ENCODE data around the gene VSTM2B. TPM values are rescaled to one million over a fixed set of nuclear protein-coding genes. Genes with fewer than 3 reads are reported as not detected.

The VSTM2B gene
- total and polyA plus RNA-seq, 2 of the 4 experiments (the other 2 are of a cell fraction) = not detected

- H3K27me3 ChIP-seq (ENCODE audit: control insufficient read depth, insufficient read depth, low read length) = peaks cover 18% of the 10 kb centered on the region
- no peaks in the 10 kb centered on the region for H3K4me1 ChIP-seq (ENCODE audit: control insufficient read depth, insufficient read depth, low read length)
- no peaks in the 10 kb centered on the region for H3K9me1 ChIP-seq (ENCODE audit: insufficient read depth, low read length)
- BruUV-seq (replicated peaks) = no TSS peak
- no peak overlapping the region for H3K56ac ChIP-seq (ENCODE audit: extremely low read depth, insufficient read depth, low read length)
- DNase-seq (peak; percentile 40), ATAC-seq (ENCODE audit: low read depth) (peak; percentile 46; the same call in 1 of the 2 replicates)
- H4K5ac ChIP-seq (ENCODE audit: low read depth, low read length) = no peak overlapping the region
- no peak overlapping the region for H3K4me2 ChIP-seq (ENCODE audit: low read depth, low read length)
- no peak overlapping the region for H2BK20ac ChIP-seq (ENCODE audit: low read depth, low read length)
- no peak overlapping the region for H2AFZ ChIP-seq (replicated peaks; ENCODE audit: low read length, poor library complexity)
- H3K36me3 ChIP-seq (ENCODE audit: control insufficient read depth, insufficient read depth, low read length) = no peaks in the 10 kb centered on the region
- no peak overlapping the region for H2AK5ac ChIP-seq (ENCODE audit: low read depth, low read length)
- TF ChIP-seq, protein P1, sequence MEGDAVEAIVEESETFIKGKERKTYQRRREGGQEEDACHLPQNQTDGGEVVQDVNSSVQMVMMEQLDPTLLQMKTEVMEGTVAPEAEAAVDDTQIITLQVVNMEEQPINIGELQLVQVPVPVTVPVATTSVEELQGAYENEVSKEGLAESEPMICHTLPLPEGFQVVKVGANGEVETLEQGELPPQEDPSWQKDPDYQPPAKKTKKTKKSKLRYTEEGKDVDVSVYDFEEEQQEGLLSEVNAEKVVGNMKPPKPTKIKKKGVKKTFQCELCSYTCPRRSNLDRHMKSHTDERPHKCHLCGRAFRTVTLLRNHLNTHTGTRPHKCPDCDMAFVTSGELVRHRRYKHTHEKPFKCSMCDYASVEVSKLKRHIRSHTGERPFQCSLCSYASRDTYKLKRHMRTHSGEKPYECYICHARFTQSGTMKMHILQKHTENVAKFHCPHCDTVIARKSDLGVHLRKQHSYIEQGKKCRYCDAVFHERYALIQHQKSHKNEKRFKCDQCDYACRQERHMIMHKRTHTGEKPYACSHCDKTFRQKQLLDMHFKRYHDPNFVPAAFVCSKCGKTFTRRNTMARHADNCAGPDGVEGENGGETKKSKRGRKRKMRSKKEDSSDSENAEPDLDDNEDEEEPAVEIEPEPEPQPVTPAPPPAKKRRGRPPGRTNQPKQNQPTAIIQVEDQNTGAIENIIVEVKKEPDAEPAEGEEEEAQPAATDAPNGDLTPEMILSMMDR (conservative IDR thresholded peaks at IDR 0.05; ENCODE audit: low read depth, low read length) = peak; percentile 47
- no peak for TF ChIP-seq CHD1 (IDR thresholded peaks at IDR 0.05; ENCODE audit: low read depth, low read length)
- TF ChIP-seq SMC3 (IDR thresholded peaks at IDR 0.05; ENCODE audit: low read depth, low read length) = peak; percentile 18; the same call in 1 of the 2 replicates
- peak; percentile 58 for TF ChIP-seq RAD21 (IDR thresholded peaks at IDR 0.05; ENCODE audit: low read length)
- TF ChIP-seq BHLHE40 (IDR thresholded peaks at IDR 0.05; ENCODE audit: low read depth, low read length) = no peak
- no peak for TF ChIP-seq MXI1 (IDR thresholded peaks at IDR 0.05; ENCODE audit: borderline replicate concordance, low read depth, low read length)
- dilution Hi-C loops (cut with HindIII; ENCODE audit: low sequenced_read_pairs, unreplicated experiment) = no loop called here
- H4K91ac ChIP-seq (ENCODE audit: insufficient read depth, low read depth, low read length) = no peak overlapping the region
- no peak overlapping the region for H4K8ac ChIP-seq (ENCODE audit: low read depth in 2 of 2, low read length in 2 of 2)
- H3K23ac ChIP-seq (ENCODE audit: low read depth, low read length) = no peak overlapping the region
- H3K9me3 ChIP-seq (ENCODE audit: control insufficient read depth, insufficient read depth, low read length) = no peaks in the 10 kb centered on the region
- no CpG with 5 or more reads among the region's 9 CpGs for WGBS, 2 experiments (ENCODE audit: extremely low coverage in 2 of 2, insufficient read length in 1 of 2)
- no peak overlapping the region for H3K4ac ChIP-seq (ENCODE audit: low read depth, low read length)
- H3K9ac ChIP-seq (ENCODE audit: low read depth, low read length) = no peak overlapping the region
- H2BK120ac ChIP-seq (ENCODE audit: low read depth, low read length) = no peak overlapping the region
- CTCF ChIA-PET = interaction anchor here (0.6 kb wide), 1 partner anchor 12 kb away, joined by 3 read pairs; no protein-coding TSS in a partner anchor
- H3K4me3 ChIP-seq (ENCODE audit: insufficient read depth, low read depth, low read length) = no peak overlapping the region
- intact Hi-C loops (cut with micrococcal nuclease) = no loop called here
- no peak overlapping the region for H3K27ac ChIP-seq (ENCODE audit: insufficient read depth, low read length)
- H3K14ac ChIP-seq (replicated peaks; ENCODE audit: low read depth, low read length) = no peak overlapping the region
- POLR2A ChIA-PET (ENCODE audit: unreplicated experiment) = no interaction called here
- in situ Hi-C loops (cut with MboI; ENCODE audit: low sequenced_read_pairs) = no loop called here
- H2BK5ac ChIP-seq (ENCODE audit: low read depth, low read length, poor library complexity, severe bottlenecking) = no peak overlapping the region
- no peaks in the 10 kb centered on the region for H3K79me1 ChIP-seq (ENCODE audit: low read depth in 1 of 2, low read length in 2 of 2)
- no peak overlapping the region for H2AK9ac ChIP-seq (replicated peaks; ENCODE audit: low read depth, low read length, poor library complexity)
- no peak overlapping the region for H2BK15ac ChIP-seq (ENCODE audit: low read depth, low read length)
- no peaks in the 10 kb centered on the region for H4K20me1 ChIP-seq (ENCODE audit: insufficient read depth, low read length)
- no peak overlapping the region for H3K18ac ChIP-seq (ENCODE audit: low read depth, low read length)
These were observed 71.2 kb downstream of the VSTM2B start for GRCh38 chr19:29596885-29597525.

Data from IMR-90 (cell line).